A549 (cell line): ENCODE measurements around the gene BEND6. TPM values are rescaled to one million over a fixed set of nuclear protein-coding genes. Genes with fewer than 3 reads are reported as not detected.
A peak's percentile ranks its signal among the peaks of the same experiment; 100 is the strongest.

Source experiments
- ATAC-seq, 2 experiments: fragments of 200-7000 bp in 1 of 2; fragments of >200 bp in 1 of 2; cut with Nextera tagmentation in 1 of 2; cut with Tn5 transposase in 1 of 2; 3 replicates each; pipeline versions ENCODE4 v1.8.0 to v1.9.1; 2018 to 2020; ENCODE audit warnings: mild to moderate bottlenecking in 1 of 2, moderate library complexity in 1 of 2
- CTCF ChIA-PET: fragments of 300-600 bp; sonication (Branson Sonifier 250); formaldehyde crosslinking; extraction: SDS; loops from one replicate; lab custom pipeline; 2021; ENCODE audit warnings: antibody characterized with exemption, inconsistent platforms; lab: Yijun Ruan, JAX
- POLR2A ChIA-PET: fragments of 350-600 bp; formaldehyde crosslinking; extraction: SDS; loops from one replicate; lab custom pipeline; 2021; ENCODE audit warnings: antibody characterized with exemption, inconsistent platforms; lab: Yijun Ruan, JAX
- DNase-seq, 2 experiments: peaks; one replicate each; pipeline versions ENCODE4 v3.0.0 to v3.0.0-alpha.2; 2011 to 2016; ENCODE audit warnings: low read depth in 1 of 2, low spot score in 1 of 2
- FAIRE-seq: peaks from 2 replicates; lab custom pipeline; 2011; peaks lifted over from hg19 to GRCh38; lab: Jason Lieb, UNC
- H3K27ac ChIP-seq, 2 experiments: fragments of >200 bp; sonication (Bioruptor Twin); formaldehyde crosslinking; 3 replicates each; pipeline ENCODE4 v1.5.1; 2016 to 2017
- H3K4me1 ChIP-seq: fragments of >200 bp; sonication (Bioruptor Twin); formaldehyde crosslinking; 3 replicates; pipeline ENCODE4 v1.6.1; 2016
- H3K4me2 ChIP-seq: fragments of >200 bp; sonication (Bioruptor Twin); formaldehyde crosslinking; 3 replicates; pipeline ENCODE4 v1.6.1; 2016
- H3K4me3 ChIP-seq: fragments of >200 bp; sonication (Bioruptor Twin); formaldehyde crosslinking; 3 replicates; pipeline ENCODE4 v1.5.1; 2016
- H3K9me3 ChIP-seq: fragments of >200 bp; sonication (Bioruptor Twin); formaldehyde crosslinking; 3 replicates; pipeline ENCODE4 v1.6.1; 2016
- BHLHE40 ChIP-seq: IDR thresholded peaks from 2 replicates; pipeline ENCODE4 v1.6.1; 2012; ENCODE audit warnings: low read depth, low read length, inconsistent platforms
- CBX2 ChIP-seq: fragments of 200-600 bp; sonication (generic); IDR thresholded peaks from 2 replicates; pipeline ENCODE4 v1.6.1; 2016; ENCODE audit warnings: low read depth, mild to moderate bottlenecking, borderline replicate concordance
- CBX8 ChIP-seq: fragments of 200-600 bp; sonication (generic); IDR thresholded peaks from 2 replicates; pipeline ENCODE4 v1.6.1; 2016
- EHF ChIP-seq: fragments of 250-450 bp; sonication (Bioruptor Pico); IDR thresholded peaks from 2 replicates; pipeline ENCODE4 v1.5.0; 2020; ENCODE audit warnings: mild to moderate bottlenecking
- EHMT2 ChIP-seq: fragments of 200-600 bp; sonication (generic); IDR thresholded peaks from 2 replicates; pipeline ENCODE4 v1.6.1; 2016; ENCODE audit warnings: antibody characterized with exemption, low read depth, mild to moderate bottlenecking, moderate library complexity
- EP300 ChIP-seq, 2 experiments: fragments of >200 bp; sonication (Bioruptor Twin); formaldehyde crosslinking; IDR thresholded peaks; 2 replicates in 1 of 2; 3 replicates in 1 of 2; pipeline ENCODE4 v1.6.1; 2016 to 2017
- ESRRA ChIP-seq: fragments of 150-350 bp; IDR thresholded peaks from 2 replicates; pipeline ENCODE4 v1.6.1; 2014; ENCODE audit warnings: mild to moderate bottlenecking, low read length, borderline replicate concordance
- FOSL2 ChIP-seq, 2 experiments: fragments of 450-650 bp in 1 of 2; fragments of >200 bp in 1 of 2; sonication (Bioruptor Twin) in 1 of 2; formaldehyde crosslinking; IDR thresholded peaks; 2 replicates each; pipeline versions ENCODE4 v1.5.0 to v1.6.1; 2016 to 2020; ENCODE audit warnings: mild to moderate bottlenecking in 1 of 2, moderate library complexity in 1 of 2
- GATA3 ChIP-seq: IDR thresholded peaks from 2 replicates; pipeline ENCODE4 v1.6.1; 2012; ENCODE audit warnings: borderline replicate concordance
- HEYL ChIP-seq: fragments of 250-450 bp; sonication (Bioruptor Pico); IDR thresholded peaks from 2 replicates; pipeline ENCODE4 v1.8.0; 2021; ENCODE audit warnings: mild to moderate bottlenecking, moderate library complexity
- HOXA7 ChIP-seq: fragments of 250-450 bp; sonication (Bioruptor Pico); IDR thresholded peaks from 2 replicates; pipeline ENCODE4 v1.5.0; 2020; ENCODE audit warnings: mild to moderate bottlenecking, moderate library complexity
- HOXB13 ChIP-seq: fragments of 250-450 bp; sonication (Bioruptor Pico); IDR thresholded peaks from 2 replicates; pipeline ENCODE4 v1.5.0; 2020; ENCODE audit warnings: low read depth, mild to moderate bottlenecking, moderate library complexity
- JUN ChIP-seq, 2 experiments: fragments of >200 bp; sonication (Bioruptor Twin); formaldehyde crosslinking; IDR thresholded peaks; 2 replicates in 1 of 2; 3 replicates in 1 of 2; pipeline ENCODE4 v1.6.1; 2016 to 2017
- MAZ ChIP-seq: fragments of 150-350 bp; IDR thresholded peaks from 2 replicates; pipeline ENCODE4 v1.6.1; 2014; ENCODE audit warnings: antibody characterized with exemption, low read depth, low read length, borderline replicate concordance
- MYC ChIP-seq: IDR thresholded peaks from 2 replicates; pipeline ENCODE4 v1.6.1; 2012; ENCODE audit warnings: mild to moderate bottlenecking, inconsistent platforms, low read length, improper control_type of control experiment, borderline replicate concordance
- NFE2L2 ChIP-seq: fragments of 150-350 bp; conservative IDR thresholded peaks from 2 replicates; pipeline ENCODE4 v1.6.1; 2014; ENCODE audit warnings: low read length
- NPAS2 ChIP-seq: fragments of 250-450 bp; sonication (Bioruptor Pico); IDR thresholded peaks from 2 replicates; pipeline ENCODE4 v1.8.0; 2022; ENCODE audit warnings: mild to moderate bottlenecking, moderate library complexity, borderline replicate concordance
- PBX3 ChIP-seq: IDR thresholded peaks from 2 replicates; pipeline ENCODE4 v1.6.1; 2012
- POLR2A ChIP-seq: IDR thresholded peaks from 2 replicates; pipeline ENCODE4 v1.6.1; 2012; ENCODE audit warnings: mild to moderate bottlenecking, low read length
- POLR2AphosphoS2 ChIP-seq: conservative IDR thresholded peaks from 2 replicates; pipeline ENCODE4 v1.6.1; 2012; ENCODE audit warnings: low read length, improper control_type of control experiment, inconsistent platforms
- RCOR1 ChIP-seq: fragments of 150-350 bp; IDR thresholded peaks from 2 replicates; pipeline ENCODE4 v1.6.1; 2014; ENCODE audit warnings: antibody characterized with exemption, low read length, low read depth
- RNF2 ChIP-seq: fragments of 200-600 bp; sonication (generic); IDR thresholded peaks from 2 replicates; pipeline ENCODE4 v1.6.1; 2016; ENCODE audit warnings: low read depth, mild to moderate bottlenecking, antibody characterized with exemption, moderate library complexity, borderline replicate concordance
- USF2 ChIP-seq: fragments of 450-650 bp; IDR thresholded peaks from 2 replicates; pipeline ENCODE4 v1.6.1; 2014; ENCODE audit warnings: antibody characterized with exemption
- ZC3H11A ChIP-seq: fragments of 450-650 bp; IDR thresholded peaks from 2 replicates; pipeline ENCODE4 v1.6.1; 2014; ENCODE audit warnings: antibody characterized with exemption, mild to moderate bottlenecking
- WGBS: methylation state at CpG from one replicate; pipeline ENCODE4 v1.1.6; 2017; ENCODE audit errors: missing lambda C conversion rate; 5-methylcytosine and 5-hydroxymethylcytosine counted together
- polyA plus RNA-seq, 4 experiments: library from polyadenylated mRNA; depleted of rRNA in 3 of 4; stranded (reverse); fragments of >200 nt; fragmentation: RNase III in 1 of 4; extraction: RNeasy Plus Mini Kit Qiagen cat#74134 plus additional on column Dnase treatment in 1 of 4; gene quantifications; 2 replicates in 3 of 4; 3 replicates in 1 of 4; pipeline ENCODE4 v1.2.3, GENCODE V29; 2011 to 2017
- TF ChIP-seq, protein P1 (sequence below): fragments of >200 bp; sonication (Bioruptor Twin); formaldehyde crosslinking; IDR thresholded peaks from 3 replicates; pipeline ENCODE4 v1.5.1; 2016
- TF ChIP-seq, protein P2 (sequence below): fragments of >200 bp; sonication (Bioruptor Twin); formaldehyde crosslinking; IDR thresholded peaks from 2 replicates; pipeline ENCODE4 v1.6.1; 2016
- TF ChIP-seq, protein P3 (sequence below): IDR thresholded peaks from 2 replicates; pipeline ENCODE4 v1.6.1; 2012
- TF ChIP-seq, protein P4 (sequence below): fragments of >200 bp; sonication (Bioruptor Twin); formaldehyde crosslinking; IDR thresholded peaks from 3 replicates; pipeline ENCODE4 v1.6.1; 2016
- TF ChIP-seq, protein P5 (sequence below): fragments of 200-600 bp; sonication (generic); IDR thresholded peaks from 2 replicates; pipeline ENCODE4 v1.6.1; 2016; ENCODE audit warnings: antibody characterized with exemption, mild to moderate bottlenecking, moderate library complexity

The BEND6 gene
- polyA plus RNA-seq, 2 of the 4 experiments (the other 2 are of a cell fraction): 2.1 to 2.9 TPM

DNA sequence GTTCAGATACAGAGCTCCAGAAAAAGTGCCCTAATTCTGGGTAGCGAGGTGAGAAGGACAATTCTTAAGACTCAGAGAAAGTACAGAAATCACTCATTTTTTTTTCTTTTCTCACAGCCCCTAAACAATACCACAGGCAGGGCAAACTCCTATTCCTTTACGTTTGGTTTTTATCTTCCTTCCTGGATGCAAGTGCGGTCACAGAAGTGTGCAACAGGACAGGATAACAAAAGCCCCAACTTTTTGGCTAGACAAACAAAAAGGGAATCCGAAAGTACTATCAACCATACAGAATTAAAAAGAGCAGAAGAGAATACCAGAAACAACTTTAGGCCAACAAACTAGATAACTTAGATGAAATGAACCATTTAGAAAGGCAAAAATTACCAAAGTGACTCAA, 18.4 kb upstream of the BEND6 start:
- POLR2A ChIA-PET: no interaction called here
- H3K27ac ChIP-seq: no peak overlapping the region
- H3K4me1 ChIP-seq: peaks cover 17% of the 10 kb centered on the region
- TF ChIP-seq NPAS2 (CRISPR knock-in tag): no peak
- TF ChIP-seq MAZ: no peak
- no peak for TF ChIP-seq PBX3
- TF ChIP-seq RCOR1: no peak
- TF ChIP-seq HOXB13 (CRISPR knock-in tag): no peak
- no peak for TF ChIP-seq HOXA7 (CRISPR knock-in tag)
- no peak for TF ChIP-seq RNF2
- TF ChIP-seq, protein P1, sequence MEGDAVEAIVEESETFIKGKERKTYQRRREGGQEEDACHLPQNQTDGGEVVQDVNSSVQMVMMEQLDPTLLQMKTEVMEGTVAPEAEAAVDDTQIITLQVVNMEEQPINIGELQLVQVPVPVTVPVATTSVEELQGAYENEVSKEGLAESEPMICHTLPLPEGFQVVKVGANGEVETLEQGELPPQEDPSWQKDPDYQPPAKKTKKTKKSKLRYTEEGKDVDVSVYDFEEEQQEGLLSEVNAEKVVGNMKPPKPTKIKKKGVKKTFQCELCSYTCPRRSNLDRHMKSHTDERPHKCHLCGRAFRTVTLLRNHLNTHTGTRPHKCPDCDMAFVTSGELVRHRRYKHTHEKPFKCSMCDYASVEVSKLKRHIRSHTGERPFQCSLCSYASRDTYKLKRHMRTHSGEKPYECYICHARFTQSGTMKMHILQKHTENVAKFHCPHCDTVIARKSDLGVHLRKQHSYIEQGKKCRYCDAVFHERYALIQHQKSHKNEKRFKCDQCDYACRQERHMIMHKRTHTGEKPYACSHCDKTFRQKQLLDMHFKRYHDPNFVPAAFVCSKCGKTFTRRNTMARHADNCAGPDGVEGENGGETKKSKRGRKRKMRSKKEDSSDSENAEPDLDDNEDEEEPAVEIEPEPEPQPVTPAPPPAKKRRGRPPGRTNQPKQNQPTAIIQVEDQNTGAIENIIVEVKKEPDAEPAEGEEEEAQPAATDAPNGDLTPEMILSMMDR: no peak
- no peak for TF ChIP-seq EP300 (IDR thresholded peaks at IDR 0.05)
- no peak for TF ChIP-seq JUN (IDR thresholded peaks at IDR 0.05)
- no peak for TF ChIP-seq GATA3
- TF ChIP-seq ESRRA: no peak
- no peak for TF ChIP-seq EHF (CRISPR knock-in tag)
- no peak for TF ChIP-seq POLR2A
- no peak for TF ChIP-seq HEYL (CRISPR knock-in tag)
- TF ChIP-seq, protein P2, sequence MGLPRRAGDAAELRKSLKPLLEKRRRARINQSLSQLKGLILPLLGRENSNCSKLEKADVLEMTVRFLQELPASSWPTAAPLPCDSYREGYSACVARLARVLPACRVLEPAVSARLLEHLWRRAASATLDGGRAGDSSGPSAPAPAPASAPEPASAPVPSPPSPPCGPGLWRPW: no peak
- no peak for ATAC-seq
- no peak for DNase-seq
- peaks cover 8% of the 10 kb centered on the region for H3K9me3 ChIP-seq
- 91% methylated on average over 4 of the region's 4 CpGs for WGBS
- no peak for FAIRE-seq
- CTCF ChIA-PET: interaction anchor here (2.0 kb wide), 1 partner anchor 32 kb away, joined by 8 read pairs; no protein-coding TSS in a partner anchor
- no peak overlapping the region for H3K4me3 ChIP-seq
- H3K4me2 ChIP-seq: no peak overlapping the region

DNA sequence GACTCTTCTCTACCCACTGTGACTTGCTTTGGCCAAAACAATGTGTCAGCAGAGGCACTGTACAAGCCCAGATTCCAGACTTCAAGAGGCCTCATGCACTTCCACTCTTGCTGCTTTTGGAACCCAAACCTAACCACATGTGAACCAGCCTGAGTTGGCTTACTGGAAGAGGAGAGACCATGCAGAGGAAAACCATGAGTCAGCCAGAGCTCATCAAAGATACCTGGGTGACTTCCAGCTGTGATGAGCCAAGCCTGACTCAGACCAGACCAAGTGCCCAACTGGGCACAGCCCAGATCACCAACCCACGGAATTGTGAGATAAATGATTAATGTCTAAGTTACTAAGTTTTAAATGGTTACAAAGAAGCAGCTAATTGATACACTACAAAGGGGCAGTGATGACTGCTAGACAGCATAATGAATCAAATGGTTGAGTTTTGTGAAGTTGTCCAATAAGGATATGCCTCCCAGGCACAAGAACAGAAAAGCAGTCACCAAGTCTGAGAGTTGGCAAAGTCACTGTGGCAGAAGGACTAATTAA, 16.2 kb upstream of the BEND6 start:
- Histone ChIP-seq H3K9me3 (peaks cover 14% of the 10 kb centered on the region), H3K4me3 (no peak overlapping the region), H3K4me1 (peaks cover 17% of the 10 kb centered on the region), H3K4me2 (peak overlapping the region; percentile 63), H3K27ac (peak overlapping the region; percentile 60 to 85)
- ChIA-PET POLR2A (interaction anchor here (1.7 kb wide), 1 partner anchor 16 kb away, joined by 8 read pairs; the partner anchor contains the start of gene BEND6), CTCF (interaction anchor here (0.7 to 2.6 kb wide), 7 partner anchors 13 to 378 kb away, joined by 3 to 14 read pairs (median 4); partner anchors contain the start of genes BEND6 and PRIM2)
- DNase-seq (peak; percentile 72 to 88), ATAC-seq (peak; percentile 100), FAIRE-seq (peak; percentile 89)
- WGBS: 0% methylated on average over 1 of the region's 1 CpG
- TF ChIP-seq EHMT2 (no peak), NFE2L2 (no peak), GATA3 (peak; percentile 45; the same call in 1 of the 2 replicates), EHF (CRISPR knock-in tag) (no peak), ZC3H11A (no peak), POLR2AphosphoS2 (no peak), BHLHE40 (no peak), JUN (IDR thresholded peaks at IDR 0.05) (peak in 1 of 2 experiments; percentile 56; a peak in 2 of 5 replicates), CBX8 (no peak), MYC (no peak), RNF2 (no peak), USF2 (no peak), FOSL2 (IDR thresholded peaks at IDR 0.05) (peak; percentile 88), FOSL2 (CRISPR knock-in tag; IDR thresholded peaks at IDR 0.05) (peak; percentile 88), CBX2 (no peak)
- TF ChIP-seq, protein P3, sequence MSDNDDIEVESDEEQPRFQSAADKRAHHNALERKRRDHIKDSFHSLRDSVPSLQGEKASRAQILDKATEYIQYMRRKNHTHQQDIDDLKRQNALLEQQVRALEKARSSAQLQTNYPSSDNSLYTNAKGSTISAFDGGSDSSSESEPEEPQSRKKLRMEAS: peak; percentile 90
- TF ChIP-seq, protein P4, sequence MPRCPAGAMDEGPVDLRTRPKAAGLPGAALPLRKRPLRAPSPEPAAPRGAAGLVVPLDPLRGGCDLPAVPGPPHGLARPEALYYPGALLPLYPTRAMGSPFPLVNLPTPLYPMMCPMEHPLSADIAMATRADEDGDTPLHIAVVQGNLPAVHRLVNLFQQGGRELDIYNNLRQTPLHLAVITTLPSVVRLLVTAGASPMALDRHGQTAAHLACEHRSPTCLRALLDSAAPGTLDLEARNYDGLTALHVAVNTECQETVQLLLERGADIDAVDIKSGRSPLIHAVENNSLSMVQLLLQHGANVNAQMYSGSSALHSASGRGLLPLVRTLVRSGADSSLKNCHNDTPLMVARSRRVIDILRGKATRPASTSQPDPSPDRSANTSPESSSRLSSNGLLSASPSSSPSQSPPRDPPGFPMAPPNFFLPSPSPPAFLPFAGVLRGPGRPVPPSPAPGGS: no peak
- TF ChIP-seq, protein P5, sequence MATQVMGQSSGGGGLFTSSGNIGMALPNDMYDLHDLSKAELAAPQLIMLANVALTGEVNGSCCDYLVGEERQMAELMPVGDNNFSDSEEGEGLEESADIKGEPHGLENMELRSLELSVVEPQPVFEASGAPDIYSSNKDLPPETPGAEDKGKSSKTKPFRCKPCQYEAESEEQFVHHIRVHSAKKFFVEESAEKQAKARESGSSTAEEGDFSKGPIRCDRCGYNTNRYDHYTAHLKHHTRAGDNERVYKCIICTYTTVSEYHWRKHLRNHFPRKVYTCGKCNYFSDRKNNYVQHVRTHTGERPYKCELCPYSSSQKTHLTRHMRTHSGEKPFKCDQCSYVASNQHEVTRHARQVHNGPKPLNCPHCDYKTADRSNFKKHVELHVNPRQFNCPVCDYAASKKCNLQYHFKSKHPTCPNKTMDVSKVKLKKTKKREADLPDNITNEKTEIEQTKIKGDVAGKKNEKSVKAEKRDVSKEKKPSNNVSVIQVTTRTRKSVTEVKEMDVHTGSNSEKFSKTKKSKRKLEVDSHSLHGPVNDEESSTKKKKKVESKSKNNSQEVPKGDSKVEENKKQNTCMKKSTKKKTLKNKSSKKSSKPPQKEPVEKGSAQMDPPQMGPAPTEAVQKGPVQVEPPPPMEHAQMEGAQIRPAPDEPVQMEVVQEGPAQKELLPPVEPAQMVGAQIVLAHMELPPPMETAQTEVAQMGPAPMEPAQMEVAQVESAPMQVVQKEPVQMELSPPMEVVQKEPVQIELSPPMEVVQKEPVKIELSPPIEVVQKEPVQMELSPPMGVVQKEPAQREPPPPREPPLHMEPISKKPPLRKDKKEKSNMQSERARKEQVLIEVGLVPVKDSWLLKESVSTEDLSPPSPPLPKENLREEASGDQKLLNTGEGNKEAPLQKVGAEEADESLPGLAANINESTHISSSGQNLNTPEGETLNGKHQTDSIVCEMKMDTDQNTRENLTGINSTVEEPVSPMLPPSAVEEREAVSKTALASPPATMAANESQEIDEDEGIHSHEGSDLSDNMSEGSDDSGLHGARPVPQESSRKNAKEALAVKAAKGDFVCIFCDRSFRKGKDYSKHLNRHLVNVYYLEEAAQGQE: no peak
